ENCODE measurements around the gene TGIF2. TPM values are rescaled to one million over a fixed set of nuclear protein-coding genes. Genes with fewer than 3 reads are reported as not detected.

The TGIF2 gene
- total and polyA plus RNA-seq, 2 of the 13 experiments (the other 11 are each of a cell fraction or from before 2014, with no cell fraction given), result 41.3 to 53.9 TPM

DNA sequence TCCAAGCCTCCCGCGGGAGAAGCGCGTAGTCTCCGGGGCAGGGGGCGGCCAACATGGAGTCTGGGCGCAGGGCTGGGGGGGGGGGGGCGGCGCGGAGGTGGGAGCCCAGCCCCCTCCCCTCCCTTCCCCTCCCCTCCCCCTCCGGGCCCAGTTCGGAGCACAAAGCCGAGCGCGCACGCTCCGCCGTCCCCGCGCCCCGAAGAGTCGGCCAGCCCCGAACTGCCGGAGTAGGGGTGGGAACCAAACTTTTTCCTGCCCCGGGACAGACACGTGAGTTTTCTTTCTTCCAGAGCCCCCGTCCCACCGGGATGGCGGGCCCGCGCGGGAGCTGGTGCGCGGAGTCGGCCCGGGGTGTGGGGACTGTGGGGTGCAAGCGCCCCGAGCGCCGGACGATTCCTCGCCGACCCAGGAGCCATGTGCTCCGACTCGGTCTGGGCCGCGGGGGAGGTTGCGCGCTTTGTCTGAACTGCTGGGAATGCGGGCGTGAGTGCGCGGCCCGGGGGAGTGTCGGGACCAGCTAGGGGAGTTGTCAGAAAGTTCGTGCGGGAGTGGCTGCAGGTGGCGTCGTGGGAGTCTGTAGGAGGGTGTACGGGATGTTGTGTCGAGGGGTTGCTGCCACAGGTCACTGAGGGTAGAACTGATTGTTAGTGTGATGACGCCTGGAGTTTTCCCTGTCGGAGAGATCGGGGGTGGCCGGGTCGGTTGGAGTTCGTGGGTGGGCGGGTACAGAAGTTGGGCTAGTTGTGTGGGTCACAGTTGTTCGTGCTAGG, 1.2 kb downstream of the TGIF2 start (continued):
- no peak for TF ChIP-seq CBX2 (IDR thresholded peaks at IDR 0.05; ENCODE audit: low read depth, low read length)
- peak; percentile 33; the same call in 1 of the 2 replicates for TF ChIP-seq CBX2 (CRISPR knock-in tag; IDR thresholded peaks at IDR 0.05; ENCODE audit: low read depth)
- peak; percentile 62 for TF ChIP-seq SALL1 (CRISPR knock-in tag; IDR thresholded peaks at IDR 0.05)
- TF ChIP-seq ZNF235 (CRISPR knock-in tag; IDR thresholded peaks at IDR 0.05; ENCODE audit: borderline replicate concordance), result peak; percentile 93
- TF ChIP-seq, protein P1, sequence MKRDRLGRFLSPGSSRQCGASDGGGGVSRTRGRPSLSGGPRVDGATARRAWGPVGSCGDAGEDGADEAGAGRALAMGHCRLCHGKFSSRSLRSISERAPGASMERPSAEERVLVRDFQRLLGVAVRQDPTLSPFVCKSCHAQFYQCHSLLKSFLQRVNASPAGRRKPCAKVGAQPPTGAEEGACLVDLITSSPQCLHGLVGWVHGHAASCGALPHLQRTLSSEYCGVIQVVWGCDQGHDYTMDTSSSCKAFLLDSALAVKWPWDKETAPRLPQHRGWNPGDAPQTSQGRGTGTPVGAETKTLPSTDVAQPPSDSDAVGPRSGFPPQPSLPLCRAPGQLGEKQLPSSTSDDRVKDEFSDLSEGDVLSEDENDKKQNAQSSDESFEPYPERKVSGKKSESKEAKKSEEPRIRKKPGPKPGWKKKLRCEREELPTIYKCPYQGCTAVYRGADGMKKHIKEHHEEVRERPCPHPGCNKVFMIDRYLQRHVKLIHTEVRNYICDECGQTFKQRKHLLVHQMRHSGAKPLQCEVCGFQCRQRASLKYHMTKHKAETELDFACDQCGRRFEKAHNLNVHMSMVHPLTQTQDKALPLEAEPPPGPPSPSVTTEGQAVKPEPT (CRISPR knock-in tag; IDR thresholded peaks at IDR 0.05; ENCODE audit: low read depth), result no peak; the same call in 1 of the 2 replicates
- TF ChIP-seq, protein P2, sequence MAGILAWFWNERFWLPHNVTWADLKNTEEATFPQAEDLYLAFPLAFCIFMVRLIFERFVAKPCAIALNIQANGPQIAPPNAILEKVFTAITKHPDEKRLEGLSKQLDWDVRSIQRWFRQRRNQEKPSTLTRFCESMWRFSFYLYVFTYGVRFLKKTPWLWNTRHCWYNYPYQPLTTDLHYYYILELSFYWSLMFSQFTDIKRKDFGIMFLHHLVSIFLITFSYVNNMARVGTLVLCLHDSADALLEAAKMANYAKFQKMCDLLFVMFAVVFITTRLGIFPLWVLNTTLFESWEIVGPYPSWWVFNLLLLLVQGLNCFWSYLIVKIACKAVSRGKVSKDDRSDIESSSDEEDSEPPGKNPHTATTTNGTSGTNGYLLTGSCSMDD (CRISPR knock-in tag; IDR thresholded peaks at IDR 0.05), result peak; percentile 3; the same call in 1 of the 2 replicates
- no peak for TF ChIP-seq KAT2B (IDR thresholded peaks at IDR 0.05; ENCODE audit: borderline replicate concordance, low read depth, low read length)
- TF ChIP-seq ZNF543 (CRISPR knock-in tag; IDR thresholded peaks at IDR 0.05), result 0 out of 2 replicates have a peak, but pooled peaks have one; percentile 30
- TF ChIP-seq, protein P3, sequence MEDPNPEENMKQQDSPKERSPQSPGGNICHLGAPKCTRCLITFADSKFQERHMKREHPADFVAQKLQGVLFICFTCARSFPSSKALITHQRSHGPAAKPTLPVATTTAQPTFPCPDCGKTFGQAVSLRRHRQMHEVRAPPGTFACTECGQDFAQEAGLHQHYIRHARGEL (CRISPR knock-in tag; IDR thresholded peaks at IDR 0.05), result 0 out of 2 replicates have a peak, but pooled peaks have one; percentile 83
- no peak for TF ChIP-seq ZNF652 (CRISPR knock-in tag; IDR thresholded peaks at IDR 0.05; ENCODE audit: borderline replicate concordance, low read depth)
- TF ChIP-seq, protein P4, sequence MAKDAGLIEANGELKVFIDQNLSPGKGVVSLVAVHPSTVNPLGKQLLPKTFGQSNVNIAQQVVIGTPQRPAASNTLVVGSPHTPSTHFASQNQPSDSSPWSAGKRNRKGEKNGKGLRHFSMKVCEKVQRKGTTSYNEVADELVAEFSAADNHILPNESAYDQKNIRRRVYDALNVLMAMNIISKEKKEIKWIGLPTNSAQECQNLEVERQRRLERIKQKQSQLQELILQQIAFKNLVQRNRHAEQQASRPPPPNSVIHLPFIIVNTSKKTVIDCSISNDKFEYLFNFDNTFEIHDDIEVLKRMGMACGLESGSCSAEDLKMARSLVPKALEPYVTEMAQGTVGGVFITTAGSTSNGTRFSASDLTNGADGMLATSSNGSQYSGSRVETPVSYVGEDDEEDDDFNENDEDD (CRISPR knock-in tag; IDR thresholded peaks at IDR 0.05; ENCODE audit: borderline replicate concordance), result peak; percentile 87
- peak; percentile 13; the same call in 1 of the 2 replicates for TF ChIP-seq ZFP37 (CRISPR knock-in tag; IDR thresholded peaks at IDR 0.05; ENCODE audit: borderline replicate concordance)
- TF ChIP-seq ZNF101 (CRISPR knock-in tag; IDR thresholded peaks at IDR 0.05; ENCODE audit: borderline replicate concordance, low read depth), result no peak
- TF ChIP-seq ZNF878 (CRISPR knock-in tag; IDR thresholded peaks at IDR 0.05), result peak; percentile 79; the same call in 1 of the 2 replicates
- peak; percentile 87; the same call in 1 of the 2 replicates for TF ChIP-seq ZFP90 (CRISPR knock-in tag; IDR thresholded peaks at IDR 0.05; ENCODE audit: borderline replicate concordance)
- TF ChIP-seq REL (CRISPR knock-in tag; conservative IDR thresholded peaks at IDR 0.05), result peak; percentile 96
- TF ChIP-seq, protein P5, sequence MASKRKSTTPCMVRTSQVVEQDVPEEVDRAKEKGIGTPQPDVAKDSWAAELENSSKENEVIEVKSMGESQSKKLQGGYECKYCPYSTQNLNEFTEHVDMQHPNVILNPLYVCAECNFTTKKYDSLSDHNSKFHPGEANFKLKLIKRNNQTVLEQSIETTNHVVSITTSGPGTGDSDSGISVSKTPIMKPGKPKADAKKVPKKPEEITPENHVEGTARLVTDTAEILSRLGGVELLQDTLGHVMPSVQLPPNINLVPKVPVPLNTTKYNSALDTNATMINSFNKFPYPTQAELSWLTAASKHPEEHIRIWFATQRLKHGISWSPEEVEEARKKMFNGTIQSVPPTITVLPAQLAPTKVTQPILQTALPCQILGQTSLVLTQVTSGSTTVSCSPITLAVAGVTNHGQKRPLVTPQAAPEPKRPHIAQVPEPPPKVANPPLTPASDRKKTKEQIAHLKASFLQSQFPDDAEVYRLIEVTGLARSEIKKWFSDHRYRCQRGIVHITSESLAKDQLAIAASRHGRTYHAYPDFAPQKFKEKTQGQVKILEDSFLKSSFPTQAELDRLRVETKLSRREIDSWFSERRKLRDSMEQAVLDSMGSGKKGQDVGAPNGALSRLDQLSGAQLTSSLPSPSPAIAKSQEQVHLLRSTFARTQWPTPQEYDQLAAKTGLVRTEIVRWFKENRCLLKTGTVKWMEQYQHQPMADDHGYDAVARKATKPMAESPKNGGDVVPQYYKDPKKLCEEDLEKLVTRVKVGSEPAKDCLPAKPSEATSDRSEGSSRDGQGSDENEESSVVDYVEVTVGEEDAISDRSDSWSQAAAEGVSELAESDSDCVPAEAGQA (IDR thresholded peaks at IDR 0.05; ENCODE audit: low read depth), result no peak
- TF ChIP-seq, protein P5 (CRISPR knock-in tag; IDR thresholded peaks at IDR 0.05; ENCODE audit: borderline replicate concordance), result peak; percentile 69; the same call in 1 of the 2 replicates
